HG03045 (cell line): ENCODE data around the gene PRKACA.
"Not testable (repeated sequence)": the region's sequence is repeated elsewhere in the genome, so short reads cannot be mapped to it uniquely, and the experiment has no call there.

Experiments
- ATAC-seq: cut with Tn5 transposase; IDR thresholded peaks from one replicate; pipeline ENCODE4 v1.9.1; 2021; ENCODE audit warnings: mild to moderate bottlenecking, moderate library complexity; ENCODE audit not compliant: unreplicated experiment

Gene PRKACA

GRCh38 chr19:14148751-14149410, 31.3 kb upstream of the PRKACA start:
- ATAC-seq: no peak

- no peak for ATAC-seq
These were observed 30.4 kb upstream of the PRKACA start for GRCh38 chr19:14147797-14148605.

DNA sequence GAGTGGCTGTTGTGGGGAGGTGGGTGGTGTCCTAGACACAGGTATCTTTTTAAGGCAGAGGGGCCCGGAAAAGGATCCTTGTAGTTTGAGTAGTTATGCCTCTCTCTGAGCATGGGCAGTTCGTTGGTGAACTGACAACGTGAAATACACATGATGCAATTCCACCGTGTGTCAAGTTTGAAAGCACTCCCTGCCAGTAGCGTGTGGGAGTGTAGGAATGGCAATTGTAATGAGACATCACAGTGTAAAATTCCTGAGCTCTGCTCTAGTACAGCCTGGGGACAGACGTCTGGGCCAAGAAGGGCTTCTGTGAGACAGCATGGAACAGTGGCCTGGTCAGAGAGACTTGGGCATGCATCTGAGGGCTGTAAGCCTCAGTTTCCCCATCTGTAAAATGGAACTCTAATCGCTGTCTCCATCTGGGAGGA, 29.2 kb upstream of the PRKACA start:
- ATAC-seq: no peak

DNA sequence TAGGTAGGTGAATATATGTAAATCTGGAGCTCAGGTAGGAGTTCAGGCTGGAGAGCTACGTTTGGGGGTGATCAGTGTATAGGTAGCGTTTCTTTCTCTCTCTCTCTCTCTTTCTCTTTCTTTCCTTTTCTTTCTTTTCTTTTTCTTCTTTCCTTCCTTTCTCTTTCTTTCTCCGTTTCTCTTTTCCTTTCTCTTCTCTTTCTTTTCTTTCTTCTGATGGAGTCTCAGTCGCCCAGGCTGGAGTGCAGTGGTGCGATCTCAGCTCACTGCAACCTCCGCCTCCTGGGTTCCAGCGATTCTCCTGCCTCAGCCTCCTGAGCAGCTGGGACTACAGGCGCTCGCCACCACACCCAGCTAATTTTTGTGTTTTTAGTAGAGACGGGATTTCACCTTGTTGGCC, 28.6 kb upstream of the PRKACA start:
- ATAC-seq: not testable (repeated sequence)

DNA sequence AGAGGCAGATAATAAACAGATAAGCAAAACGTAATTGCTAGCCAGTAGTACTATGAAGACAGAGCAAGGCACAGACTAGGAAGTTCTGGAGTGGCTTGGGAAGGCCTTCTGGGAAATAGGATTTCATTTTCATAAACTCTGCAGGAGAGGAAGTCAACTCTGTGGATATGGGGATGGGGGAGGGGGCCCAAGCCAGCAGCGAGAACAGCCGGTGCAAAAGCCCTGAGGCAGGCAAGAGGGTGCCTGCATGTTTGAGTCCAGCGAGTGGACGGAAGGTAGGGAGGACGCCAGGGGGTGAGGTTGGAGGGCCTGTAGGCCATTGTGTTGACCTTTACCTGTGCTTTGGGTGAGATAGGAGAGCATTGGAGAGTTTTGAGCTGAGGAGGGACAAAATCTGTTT, 27.8 kb upstream of the PRKACA start:
- no peak for ATAC-seq

GRCh38 chr19:14142262-14143190, 25.0 kb upstream of the PRKACA start:
- ATAC-seq: no peak

- no peak for ATAC-seq
These were observed 23.5 kb upstream of the PRKACA start for GRCh38 chr19:14141041-14141440.

- no peak for ATAC-seq
These were observed 22.4 kb upstream of the PRKACA start for GRCh38 chr19:14139944-14140343.

DNA sequence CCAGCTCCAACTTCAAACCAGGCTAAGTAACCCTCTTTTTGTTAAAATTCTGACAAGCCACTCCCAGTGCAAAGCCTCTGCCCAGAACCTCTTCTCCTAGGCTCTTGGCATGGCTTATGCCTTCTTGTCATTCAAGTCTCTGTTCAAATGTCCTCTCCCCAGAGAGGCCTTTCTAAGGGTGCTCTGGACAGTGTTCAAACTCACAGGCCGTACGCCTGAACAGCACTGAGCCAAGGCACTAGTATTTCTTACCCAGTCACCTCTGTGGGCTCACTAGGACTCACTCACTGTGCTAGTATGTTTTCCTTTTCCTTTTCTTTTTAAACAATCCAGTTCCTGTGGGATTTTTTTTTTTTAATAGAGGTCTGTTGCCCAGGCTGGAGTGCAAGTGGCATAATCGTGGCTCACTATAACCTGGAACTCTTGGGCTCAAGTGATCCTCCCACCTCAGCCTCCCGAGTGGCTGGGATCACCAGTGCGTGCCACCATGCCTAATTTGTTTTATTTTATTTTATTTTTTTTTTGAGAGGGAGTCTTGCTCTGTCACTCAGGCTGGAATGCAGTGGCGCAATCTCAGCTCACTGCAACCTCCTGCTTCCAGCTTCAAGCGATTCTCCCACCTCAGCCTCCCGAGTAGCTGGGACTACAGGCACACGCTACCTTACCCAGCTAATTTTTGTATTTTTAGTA, 21.2 kb upstream of the PRKACA start:
- ATAC-seq: no peak

- peak; percentile 83 for ATAC-seq
These were observed 19.1 kb upstream of the PRKACA start, which contains the start of gene ASF1B for GRCh38 chr19:14136509-14137281. Gene ASF1B (minus strand): TSS chr19:14136589. CDS start chr19:14136456, 133 bp downstream.

DNA sequence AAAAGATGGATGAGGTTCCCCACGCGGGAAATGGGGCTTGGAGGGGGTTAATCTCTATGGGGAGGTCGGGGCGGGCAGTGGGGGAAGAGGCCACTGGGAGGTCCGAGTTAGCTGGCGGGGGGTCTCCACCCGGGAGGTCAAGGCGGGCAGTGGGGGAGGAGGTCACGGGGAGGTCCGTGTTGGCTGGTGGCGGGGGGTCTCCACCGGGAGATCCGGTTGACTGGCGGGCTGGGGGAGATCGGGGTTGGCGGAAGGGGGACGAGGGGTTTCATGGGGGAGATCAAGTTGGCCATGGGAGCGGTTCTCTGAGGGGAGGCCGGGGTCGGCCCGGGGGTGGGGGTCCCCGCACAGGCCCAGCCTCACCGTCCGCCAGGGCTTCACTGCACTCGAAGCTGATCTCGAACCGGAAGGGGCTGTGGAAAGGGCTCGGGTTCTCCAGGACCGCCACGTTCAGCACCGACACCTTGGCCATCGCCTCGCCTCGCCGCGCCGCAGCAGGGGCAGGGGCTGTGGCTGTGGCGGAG, 18.5 kb upstream of the PRKACA start:
- ATAC-seq: no peak

- no peak for ATAC-seq
These were observed 17.8 kb upstream of the PRKACA start for GRCh38 chr19:14135355-14135754.

DNA sequence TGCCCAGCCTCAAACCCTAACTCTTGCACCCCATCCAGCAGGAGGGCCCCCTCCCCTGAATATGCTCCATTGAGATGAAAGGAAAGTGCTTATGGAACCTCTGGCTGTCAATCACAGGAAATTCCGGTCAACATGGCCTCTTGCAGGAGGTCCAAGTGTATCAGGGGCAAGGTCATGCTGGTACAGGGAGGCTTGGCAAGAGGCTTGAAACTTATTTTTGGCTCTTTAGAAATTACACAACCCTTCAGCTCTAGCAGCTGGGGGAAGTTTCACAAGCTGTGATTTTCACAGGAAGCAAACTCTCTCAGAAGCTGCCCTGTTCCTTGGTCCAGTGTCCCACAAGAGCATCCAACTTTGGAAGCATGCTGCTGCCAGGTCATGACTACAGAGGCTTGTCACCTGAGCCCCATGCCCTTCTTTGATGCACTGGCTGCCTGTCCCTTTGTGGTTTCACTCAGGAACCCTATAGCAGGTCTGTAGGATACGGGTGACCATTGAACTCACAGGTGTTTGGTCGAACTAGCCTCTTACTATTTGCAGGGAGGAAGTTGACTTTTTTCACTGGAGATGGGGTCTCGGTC, 10.5 kb upstream of the PRKACA start:
- no peak for ATAC-seq

- ATAC-seq: no peak
These were observed 9.6 kb upstream of the PRKACA start for GRCh38 chr19:14127176-14127575.

- ATAC-seq: no peak
These were observed 5.4 kb upstream of the PRKACA start for GRCh38 chr19:14122924-14123323.

- ATAC-seq: no peak
These were observed 2.9 kb upstream of the PRKACA start for GRCh38 chr19:14120497-14120780.

DNA sequence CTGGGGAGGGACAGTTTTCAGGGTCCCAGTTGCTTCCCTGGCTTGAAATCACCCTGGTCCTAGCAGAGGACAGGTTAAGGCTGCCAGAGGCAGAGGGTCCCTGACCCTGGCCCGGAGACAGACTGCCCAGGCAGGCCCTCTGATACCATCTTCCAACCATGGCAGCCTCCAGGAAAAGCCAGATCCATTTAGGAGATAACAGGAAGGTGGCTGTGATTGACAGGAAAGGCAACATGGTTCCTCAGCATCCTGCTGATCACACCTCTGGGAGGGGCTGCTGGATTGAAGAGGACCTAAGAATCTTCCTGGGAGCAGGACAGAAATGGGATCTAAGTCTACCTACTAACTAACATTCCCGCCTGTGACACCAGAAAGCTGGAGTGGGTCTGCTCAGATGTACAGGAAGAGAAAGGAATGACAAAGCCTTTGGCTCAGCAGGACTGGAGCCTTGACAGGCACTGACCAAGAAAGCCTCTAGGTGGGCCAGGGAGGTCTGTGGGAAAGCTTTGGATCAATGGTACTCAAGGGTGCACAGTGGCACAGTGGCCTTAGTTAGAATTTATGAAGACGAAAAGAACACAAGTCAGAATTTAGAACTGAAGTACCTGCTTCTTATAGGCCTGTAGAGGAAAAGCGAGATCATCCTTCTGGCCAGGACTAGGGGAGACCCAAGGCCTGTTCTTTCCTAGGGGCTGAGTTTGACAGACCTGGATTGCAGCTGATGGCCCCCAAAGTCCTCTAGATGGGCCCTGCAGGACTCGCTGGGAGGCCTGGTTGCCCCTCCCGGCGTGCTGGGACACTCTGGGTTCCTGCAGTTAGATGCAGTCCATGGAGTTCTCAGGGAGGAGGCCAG, 2.3 kb upstream of the PRKACA start:
- no peak for ATAC-seq

GRCh38 chr19:14119146-14119545, 1.6 kb upstream of the PRKACA start:
- ATAC-seq: no peak
